Measurements from ENCODE around the gene CENPQ.
"Not testable (repeated sequence)": the region's sequence is repeated elsewhere in the genome, so short reads cannot be mapped to it uniquely, and the experiment has no call there.

CENPQ gene

GRCh38 chr6:49462927-49463611, at the start of gene CENPQ, which contains the start of gene MMUT:
Gene CENPQ (plus strand): TSS chr6:49463370. CDS start chr6:49470177, 6,807 bp downstream.
Gene MMUT (minus strand): TSS chr6:49463253. CDS start chr6:49459466, 3,787 bp downstream.
- FAIRE-seq = peak; percentile 94

GRCh38 chr6:49415358-49415757, 47.8 kb upstream of the CENPQ start:
- FAIRE-seq = no peak

GRCh38 chr6:49416195-49416594, 47.0 kb upstream of the CENPQ start:
- no peak for FAIRE-seq

GRCh38 chr6:49423817-49424216, 39.4 kb upstream of the CENPQ start:
- peak; percentile 28 for FAIRE-seq

- FAIRE-seq = no peak
Observed at GRCh38 chr6:49430187-49430586, 33.0 kb upstream of the CENPQ start.

GRCh38 chr6:49430866-49431265, 32.3 kb upstream of the CENPQ start:
- no peak for FAIRE-seq

- FAIRE-seq = peak; percentile 80
Observed at GRCh38 chr6:49453221-49453620, 9.9 kb upstream of the CENPQ start.

- FAIRE-seq = no peak
Observed at GRCh38 chr6:49454787-49455709, 8.1 kb upstream of the CENPQ start.

- no peak for FAIRE-seq
Observed at GRCh38 chr6:49457771-49458170, 5.4 kb upstream of the CENPQ start.

- FAIRE-seq = no peak
Observed at GRCh38 chr6:49462071-49462470, 1.1 kb upstream of the CENPQ start.

GRCh38 chr6:49462599-49462926, 607 bp upstream of the CENPQ start:
- no peak for FAIRE-seq

- FAIRE-seq = no peak
Observed at GRCh38 chr6:49463612-49463967, 420 bp downstream of the CENPQ start.

- no peak for FAIRE-seq
Observed at GRCh38 chr6:49464691-49465090, 1.5 kb downstream of the CENPQ start.

GRCh38 chr6:49468042-49468441, 4.9 kb downstream of the CENPQ start:
- FAIRE-seq = no peak

- not testable (repeated sequence) for FAIRE-seq
Observed at GRCh38 chr6:49476564-49476963, 13.4 kb downstream of the CENPQ start.

GRCh38 chr6:49479308-49479970, 16.3 kb downstream of the CENPQ start:
- FAIRE-seq = no peak

GRCh38 chr6:49481846-49482245, 18.7 kb downstream of the CENPQ start:
- not testable (repeated sequence) for FAIRE-seq

- FAIRE-seq = not testable (repeated sequence)
Observed at GRCh38 chr6:49483380-49483779, 20.2 kb downstream of the CENPQ start.

- no peak for FAIRE-seq
Observed at GRCh38 chr6:49490633-49491032, 27.5 kb downstream of the CENPQ start.

- no peak for FAIRE-seq
Observed at GRCh38 chr6:49497304-49497703, 34.1 kb downstream of the CENPQ start.

- no peak for FAIRE-seq
Observed at GRCh38 chr6:49499126-49499525, 36.0 kb downstream of the CENPQ start.

- no peak for FAIRE-seq
Observed at GRCh38 chr6:49499623-49500022, 36.5 kb downstream of the CENPQ start, which contains the start of gene GLYATL3. Gene GLYATL3 (plus strand): TSS chr6:49499923. CDS start chr6:49511991, 12,068 bp downstream.

- FAIRE-seq = no peak
Observed at GRCh38 chr6:49504666-49505065, 41.5 kb downstream of the CENPQ start.
